ENCODE results near the gene ACVR1C. TPM values are rescaled to one million over a fixed set of nuclear protein-coding genes. Genes with fewer than 3 reads are reported as not detected.
A peak's percentile ranks its signal among the peaks of the same experiment; 100 is the strongest.
"Not testable (repeated sequence)": the region's sequence is repeated elsewhere in the genome, so short reads cannot be mapped to it uniquely, and the experiment has no call there.

Gene ACVR1C
- total RNA-seq, 1 donor from 2014 or later, result 0.23 TPM

DNA sequence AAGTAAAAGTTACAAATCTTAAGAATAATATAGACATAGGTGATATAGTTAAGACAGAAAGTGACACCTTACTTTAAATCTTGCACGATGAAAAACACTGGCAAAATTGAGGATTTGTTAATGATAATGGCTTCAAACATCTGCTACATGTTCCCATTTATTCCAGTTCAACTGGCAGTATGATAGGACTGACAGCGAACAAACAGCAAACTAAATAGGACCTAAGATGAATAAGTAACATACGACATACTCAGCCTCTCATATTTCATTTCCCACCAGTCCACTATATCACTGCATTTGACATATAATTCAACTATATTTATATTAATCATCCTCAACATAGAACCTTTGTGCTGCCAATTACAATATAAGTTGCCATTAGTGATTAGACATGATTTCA lies 36.3 kb downstream of the ACVR1C start:
- TF ChIP-seq, protein P1, sequence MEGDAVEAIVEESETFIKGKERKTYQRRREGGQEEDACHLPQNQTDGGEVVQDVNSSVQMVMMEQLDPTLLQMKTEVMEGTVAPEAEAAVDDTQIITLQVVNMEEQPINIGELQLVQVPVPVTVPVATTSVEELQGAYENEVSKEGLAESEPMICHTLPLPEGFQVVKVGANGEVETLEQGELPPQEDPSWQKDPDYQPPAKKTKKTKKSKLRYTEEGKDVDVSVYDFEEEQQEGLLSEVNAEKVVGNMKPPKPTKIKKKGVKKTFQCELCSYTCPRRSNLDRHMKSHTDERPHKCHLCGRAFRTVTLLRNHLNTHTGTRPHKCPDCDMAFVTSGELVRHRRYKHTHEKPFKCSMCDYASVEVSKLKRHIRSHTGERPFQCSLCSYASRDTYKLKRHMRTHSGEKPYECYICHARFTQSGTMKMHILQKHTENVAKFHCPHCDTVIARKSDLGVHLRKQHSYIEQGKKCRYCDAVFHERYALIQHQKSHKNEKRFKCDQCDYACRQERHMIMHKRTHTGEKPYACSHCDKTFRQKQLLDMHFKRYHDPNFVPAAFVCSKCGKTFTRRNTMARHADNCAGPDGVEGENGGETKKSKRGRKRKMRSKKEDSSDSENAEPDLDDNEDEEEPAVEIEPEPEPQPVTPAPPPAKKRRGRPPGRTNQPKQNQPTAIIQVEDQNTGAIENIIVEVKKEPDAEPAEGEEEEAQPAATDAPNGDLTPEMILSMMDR (conservative IDR thresholded peaks at IDR 0.05; ENCODE audit: low read depth, low read length), result no peak
- no peak overlapping the region for H3K4me3 ChIP-seq (ENCODE audit: low read depth, low read length)
- DNase-seq (ENCODE audit: low read depth), result no peak

DNA sequence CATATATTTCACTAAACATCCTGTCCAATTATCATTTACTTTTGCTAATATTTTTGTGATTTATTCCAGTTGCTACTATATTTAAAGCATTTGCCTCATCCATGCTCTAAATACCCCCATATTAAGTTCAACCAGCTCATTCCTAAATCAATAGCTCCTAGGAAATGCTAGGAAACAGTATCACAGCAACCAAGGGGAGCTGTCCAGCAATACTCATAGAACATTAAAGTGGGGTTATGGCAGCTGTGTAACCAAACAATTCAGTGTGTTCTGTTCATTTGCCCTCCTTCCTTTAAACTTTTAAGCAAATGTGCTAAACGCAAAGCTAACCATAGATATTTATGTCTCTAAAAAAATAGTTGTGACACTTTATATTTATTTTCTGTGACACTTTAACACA lies 41.1 kb downstream of the ACVR1C start:
- TF ChIP-seq, protein P1 (conservative IDR thresholded peaks at IDR 0.05; ENCODE audit: low read depth, low read length), result no peak
- no peak for DNase-seq (ENCODE audit: low read depth)
- no peak overlapping the region for H3K4me3 ChIP-seq (ENCODE audit: low read depth, low read length)

DNA sequence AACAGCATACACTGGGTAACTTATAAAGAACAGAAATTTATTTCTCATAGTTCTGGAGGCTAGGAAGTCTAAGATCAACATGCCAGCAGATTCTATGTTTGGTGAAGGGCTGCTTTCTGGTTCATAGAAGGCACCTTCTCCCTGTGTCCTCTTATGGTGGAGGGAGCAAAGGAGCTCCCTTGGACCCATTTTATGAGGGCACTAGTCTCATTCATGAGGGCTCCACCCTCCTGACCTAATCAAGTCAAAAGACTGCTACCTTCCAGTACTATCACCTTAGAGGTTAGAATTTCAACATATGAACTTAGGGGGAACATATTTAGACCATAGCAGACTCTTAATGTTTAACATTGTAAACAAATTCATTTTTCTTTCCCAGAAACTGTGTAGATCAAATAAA lies 54.5 kb downstream of the ACVR1C start:
- TF ChIP-seq, protein P1 (conservative IDR thresholded peaks at IDR 0.05; ENCODE audit: low read depth, low read length), result no peak
- no peak for DNase-seq (ENCODE audit: low read depth)
- no peak overlapping the region for H3K4me3 ChIP-seq (ENCODE audit: low read depth, low read length)

DNA sequence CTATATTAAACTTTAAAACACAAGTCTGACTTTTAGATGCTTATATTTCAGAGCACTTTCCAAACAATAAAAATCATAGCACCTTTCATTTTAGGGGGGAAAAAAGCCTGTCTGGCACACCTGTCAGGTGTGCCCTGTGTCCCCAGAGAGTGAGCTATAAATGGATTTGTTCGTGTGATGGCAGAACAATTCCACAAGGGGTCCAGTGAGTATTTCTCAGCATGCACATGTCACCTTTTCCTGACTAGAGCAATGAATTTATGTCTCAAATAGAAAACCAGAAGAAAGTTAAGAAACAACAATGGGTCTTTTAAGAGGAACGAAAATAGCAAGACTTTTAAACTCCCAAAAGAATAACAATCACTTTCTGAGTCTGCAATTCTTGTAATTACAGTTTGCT lies 55.9 kb downstream of the ACVR1C start:
- TF ChIP-seq, protein P1 (conservative IDR thresholded peaks at IDR 0.05; ENCODE audit: low read depth, low read length), result peak; percentile 54
- DNase-seq (ENCODE audit: low read depth), result no peak
- no peak overlapping the region for H3K4me3 ChIP-seq (ENCODE audit: low read depth, low read length)

DNA sequence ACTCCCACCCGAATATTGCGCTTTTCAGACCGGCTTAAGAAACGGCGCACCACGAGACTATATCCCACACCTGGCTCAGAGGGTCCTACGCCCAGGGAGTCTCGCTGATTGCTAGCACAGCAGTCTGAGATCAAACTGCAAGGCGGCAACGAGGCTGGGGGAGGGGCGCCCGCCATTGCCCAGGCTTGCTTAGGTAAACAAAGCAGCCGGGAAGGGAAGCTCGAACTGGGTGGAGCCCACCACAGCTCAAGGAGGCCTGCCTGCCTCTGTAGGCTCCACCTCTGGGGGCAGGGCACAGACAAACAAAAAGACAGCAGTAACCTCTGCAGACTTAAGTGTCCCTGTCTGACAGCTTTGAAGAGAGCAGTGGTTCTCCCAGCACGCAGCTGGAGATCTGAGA lies 62.0 kb downstream of the ACVR1C start:
- not testable (repeated sequence) for DNase-seq (ENCODE audit: low read depth); H3K4me3 ChIP-seq (ENCODE audit: low read depth, low read length)

DNA sequence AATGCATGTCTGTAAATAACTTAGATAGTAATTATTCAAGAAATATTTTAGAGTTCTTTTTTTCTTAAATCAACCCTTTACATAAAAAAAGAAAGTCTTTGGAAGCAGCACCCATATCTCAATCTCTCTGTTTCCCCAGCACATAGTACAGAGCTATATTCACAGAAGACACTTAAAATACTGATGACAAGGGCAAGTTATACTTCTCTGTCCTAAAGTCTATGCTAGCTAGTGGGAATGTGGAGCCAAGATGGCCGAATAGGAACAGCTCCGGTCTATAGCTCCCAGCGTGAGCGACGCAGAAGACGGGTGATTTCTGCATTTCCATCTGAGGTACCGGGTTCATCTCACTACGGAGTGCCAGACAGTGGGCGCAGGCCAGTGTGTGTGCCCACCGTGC lies 62.6 kb downstream of the ACVR1C start:
- not testable (repeated sequence) for H3K4me3 ChIP-seq (ENCODE audit: low read depth, low read length)

DNA sequence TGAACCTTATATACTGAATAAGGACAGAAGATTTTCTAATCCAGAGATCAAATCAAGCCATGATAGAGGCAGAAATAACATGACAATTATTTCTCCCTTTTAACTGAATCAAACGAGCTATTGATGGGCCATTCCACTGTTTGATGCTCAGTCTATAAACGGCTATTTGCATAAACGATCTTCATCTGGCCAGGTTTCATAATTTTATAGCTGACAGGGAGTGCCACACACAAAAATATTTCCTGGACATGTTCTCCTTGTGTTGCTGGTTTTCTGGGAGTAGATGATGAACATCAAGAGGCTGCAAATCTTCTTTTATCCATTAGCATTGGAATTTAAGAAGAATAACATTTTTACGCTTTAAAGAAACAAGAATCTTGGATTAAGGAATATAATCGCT lies 63.1 kb downstream of the ACVR1C start:
- TF ChIP-seq, protein P1 (conservative IDR thresholded peaks at IDR 0.05; ENCODE audit: low read depth, low read length), result no peak
- H3K4me3 ChIP-seq (ENCODE audit: low read depth, low read length), result no peak overlapping the region
- DNase-seq (ENCODE audit: low read depth), result no peak

More for the DNA sequence above, 62.6 kb downstream of the ACVR1C start:
- DNase-seq (ENCODE audit: low read depth), result not testable (repeated sequence)

DNA sequence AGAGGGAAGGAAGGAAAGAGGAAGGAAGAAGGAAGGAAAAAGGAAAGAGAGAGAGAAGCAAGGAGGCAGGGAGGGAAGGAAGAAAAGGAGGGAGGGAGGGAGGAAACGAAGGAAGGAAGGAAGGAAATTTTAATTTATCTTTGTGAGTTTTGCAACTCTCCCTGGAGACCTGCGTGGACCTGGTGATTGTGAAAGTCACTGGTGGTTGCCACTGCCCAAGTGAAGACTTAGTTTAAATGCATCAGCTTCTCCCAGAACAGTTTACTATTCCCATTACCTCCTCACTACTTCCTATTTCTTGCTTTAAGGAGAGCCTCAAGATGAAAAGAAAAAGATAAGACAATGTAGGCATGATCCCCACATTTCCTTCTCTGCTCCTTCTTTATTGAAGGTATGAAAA lies 68.8 kb downstream of the ACVR1C start:
- DNase-seq (ENCODE audit: low read depth), result no peak
- no peak overlapping the region for H3K4me3 ChIP-seq (ENCODE audit: low read depth, low read length)
- TF ChIP-seq, protein P1 (conservative IDR thresholded peaks at IDR 0.05; ENCODE audit: low read depth, low read length), result no peak
